ENCODE results near the gene MMP25.

DNA sequence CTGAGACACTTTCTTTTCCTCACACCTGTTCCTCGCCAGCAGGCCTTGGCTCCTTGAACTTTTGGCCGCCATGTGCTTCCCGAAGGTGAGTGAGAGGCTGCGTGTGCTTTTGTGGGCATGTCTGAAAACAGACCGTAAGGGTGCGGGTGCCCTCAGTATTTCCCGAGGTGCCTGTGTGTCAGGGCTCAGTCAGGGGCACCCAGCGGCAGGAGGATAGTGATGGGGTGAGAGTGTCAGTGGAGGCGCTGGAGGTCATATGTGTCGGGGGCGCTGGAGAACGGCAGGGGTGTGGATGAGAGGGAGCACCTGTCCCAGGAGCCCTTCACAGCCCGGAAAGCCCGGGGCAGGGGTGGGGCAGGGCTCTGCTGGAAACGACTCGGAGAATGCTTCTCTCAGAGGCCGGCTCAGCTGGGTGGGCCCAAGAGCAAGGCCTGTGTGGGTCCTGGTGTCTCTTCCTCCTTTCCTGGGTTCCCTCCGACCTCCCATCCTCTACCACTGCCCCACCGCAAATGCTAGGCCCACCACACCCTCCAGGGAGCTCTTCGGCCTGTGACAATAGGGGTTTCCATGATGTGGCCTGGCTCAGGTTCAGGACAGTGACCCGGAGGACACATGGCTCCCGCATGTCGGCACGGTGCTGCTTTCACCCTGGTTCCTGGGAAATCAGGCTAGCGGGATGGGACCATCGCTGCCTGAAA is 19.5 kb downstream of the MMP25 start:
- TF ChIP-seq, protein P1, sequence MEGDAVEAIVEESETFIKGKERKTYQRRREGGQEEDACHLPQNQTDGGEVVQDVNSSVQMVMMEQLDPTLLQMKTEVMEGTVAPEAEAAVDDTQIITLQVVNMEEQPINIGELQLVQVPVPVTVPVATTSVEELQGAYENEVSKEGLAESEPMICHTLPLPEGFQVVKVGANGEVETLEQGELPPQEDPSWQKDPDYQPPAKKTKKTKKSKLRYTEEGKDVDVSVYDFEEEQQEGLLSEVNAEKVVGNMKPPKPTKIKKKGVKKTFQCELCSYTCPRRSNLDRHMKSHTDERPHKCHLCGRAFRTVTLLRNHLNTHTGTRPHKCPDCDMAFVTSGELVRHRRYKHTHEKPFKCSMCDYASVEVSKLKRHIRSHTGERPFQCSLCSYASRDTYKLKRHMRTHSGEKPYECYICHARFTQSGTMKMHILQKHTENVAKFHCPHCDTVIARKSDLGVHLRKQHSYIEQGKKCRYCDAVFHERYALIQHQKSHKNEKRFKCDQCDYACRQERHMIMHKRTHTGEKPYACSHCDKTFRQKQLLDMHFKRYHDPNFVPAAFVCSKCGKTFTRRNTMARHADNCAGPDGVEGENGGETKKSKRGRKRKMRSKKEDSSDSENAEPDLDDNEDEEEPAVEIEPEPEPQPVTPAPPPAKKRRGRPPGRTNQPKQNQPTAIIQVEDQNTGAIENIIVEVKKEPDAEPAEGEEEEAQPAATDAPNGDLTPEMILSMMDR (IDR thresholded peaks at IDR 0.05) = no peak
- no peak for TF ChIP-seq POLR2A (IDR thresholded peaks at IDR 0.05)
- TF ChIP-seq EP300 (IDR thresholded peaks at IDR 0.05) = no peak
